Measurements from ENCODE around the gene UPK3A.
A peak's percentile ranks its signal among the peaks of the same experiment; 100 is the strongest.
"Not testable (repeated sequence)": the region's sequence is repeated elsewhere in the genome, so short reads cannot be mapped to it uniquely, and the experiment has no call there.

Gene UPK3A

GRCh38 chr22:45309422-45310227 is 24.9 kb downstream of the UPK3A start, which contains the start of gene FAM118A:
Gene FAM118A, plus strand, starts transcription at chr22:45309934. Its CDS starts 12,446 bp downstream, at chr22:45322380.
- DNase-seq (ENCODE audit: low spot score) = peak; percentile 99

- DNase-seq (ENCODE audit: low spot score) = no peak
Observed at GRCh38 chr22:45310331-45310976, 25.7 kb downstream of the UPK3A start.

- DNase-seq (ENCODE audit: low spot score) = no peak
Observed at GRCh38 chr22:45310977-45311531, 26.3 kb downstream of the UPK3A start.

GRCh38 chr22:45312415-45312814 is 27.7 kb downstream of the UPK3A start:
- DNase-seq (ENCODE audit: low spot score) = no peak

- no peak for DNase-seq (ENCODE audit: low spot score)
Observed at GRCh38 chr22:45312856-45313255, 28.1 kb downstream of the UPK3A start.

GRCh38 chr22:45314054-45314721 is 29.4 kb downstream of the UPK3A start:
- DNase-seq (ENCODE audit: low spot score) = no peak

- DNase-seq (ENCODE audit: low spot score) = no peak
Observed at GRCh38 chr22:45314786-45315185, 30.0 kb downstream of the UPK3A start.

- no peak for DNase-seq (ENCODE audit: low spot score)
Observed at GRCh38 chr22:45316796-45317526, 32.2 kb downstream of the UPK3A start.

- peak; percentile 52 for DNase-seq (ENCODE audit: low spot score)
Observed at GRCh38 chr22:45317551-45318167, 32.9 kb downstream of the UPK3A start.

GRCh38 chr22:45318168-45318557 is 33.4 kb downstream of the UPK3A start:
- DNase-seq (ENCODE audit: low spot score) = peak; percentile 66

- DNase-seq (ENCODE audit: low spot score) = no peak
Observed at GRCh38 chr22:45318558-45319323, 34.0 kb downstream of the UPK3A start.

- DNase-seq (ENCODE audit: low spot score) = no peak
Observed at GRCh38 chr22:45319324-45319685, 34.6 kb downstream of the UPK3A start.

GRCh38 chr22:45320357-45320976 is 35.7 kb downstream of the UPK3A start:
- DNase-seq (ENCODE audit: low spot score) = no peak

- DNase-seq (ENCODE audit: low spot score) = no peak
Observed at GRCh38 chr22:45321827-45322226, 37.1 kb downstream of the UPK3A start.

GRCh38 chr22:45322873-45323525 is 38.2 kb downstream of the UPK3A start:
- no peak for DNase-seq (ENCODE audit: low spot score)

GRCh38 chr22:45323695-45324094 is 38.9 kb downstream of the UPK3A start:
- DNase-seq (ENCODE audit: low spot score) = no peak

GRCh38 chr22:45324311-45324711 is 39.6 kb downstream of the UPK3A start:
- no peak for DNase-seq (ENCODE audit: low spot score)

GRCh38 chr22:45328261-45328660 is 43.5 kb downstream of the UPK3A start:
- DNase-seq (ENCODE audit: low spot score) = not testable (repeated sequence)

- no peak for DNase-seq (ENCODE audit: low spot score)
Observed at GRCh38 chr22:45328822-45329529, 44.2 kb downstream of the UPK3A start.
